Progenitor cell of endocrine pancreas (in vitro differentiated cells): ENCODE results near the gene RHBDD2. TPM values are rescaled to one million over a fixed set of nuclear protein-coding genes. Genes with fewer than 3 reads are reported as not detected.
"Not testable (repeated sequence)": the region's sequence is repeated elsewhere in the genome, so short reads cannot be mapped to it uniquely, and the experiment has no call there.

Experiments used
- DNase-seq: peaks from one replicate; pipeline ENCODE4 v3.0.0; 2021; ENCODE audit warnings: low spot score; ENCODE audit not compliant: unreplicated experiment
- H3K27ac Mint-ChIP-seq: 2 replicates; pipeline ENCODE4 v1.8.0; 2021; ENCODE audit warnings: mild to moderate bottlenecking, moderate library complexity, mixed read lengths
- H3K27me3 Mint-ChIP-seq: 2 replicates; pipeline ENCODE4 v1.8.0; 2021; ENCODE audit warnings: mixed read lengths
- H3K36me3 Mint-ChIP-seq: 2 replicates; pipeline ENCODE4 v1.8.0; 2022; ENCODE audit warnings: mixed read lengths; ENCODE audit not compliant: insufficient read depth
- H3K4me1 Mint-ChIP-seq: 2 replicates; pipeline ENCODE4 v1.8.0; 2021; ENCODE audit warnings: low read depth, mixed read lengths
- H3K4me3 Mint-ChIP-seq: 2 replicates; pipeline ENCODE4 v1.8.0; 2021; ENCODE audit warnings: low read depth, mild to moderate bottlenecking, moderate library complexity, mixed read lengths
- H3K9me3 Mint-ChIP-seq: 2 replicates; pipeline ENCODE4 v1.8.0; 2021; ENCODE audit warnings: low read depth, mixed read lengths
- total RNA-seq: library from RNA; stranded (reverse); gene quantifications from 2 replicates; pipeline ENCODE4 v1.2.1, GENCODE V29; 2021
- TF ChIP-seq, protein P1 (sequence below): fragments of 200-600 bp; sonication (generic); IDR thresholded peaks from one replicate; pipeline ENCODE4 v1.5.0; 2021; ENCODE audit warnings: antibody characterized with exemption, mild to moderate bottlenecking; ENCODE audit not compliant: unreplicated experiment

The RHBDD2 gene
- total RNA-seq, 1 donor from 2014 or later, result 62.9 TPM

DNA sequence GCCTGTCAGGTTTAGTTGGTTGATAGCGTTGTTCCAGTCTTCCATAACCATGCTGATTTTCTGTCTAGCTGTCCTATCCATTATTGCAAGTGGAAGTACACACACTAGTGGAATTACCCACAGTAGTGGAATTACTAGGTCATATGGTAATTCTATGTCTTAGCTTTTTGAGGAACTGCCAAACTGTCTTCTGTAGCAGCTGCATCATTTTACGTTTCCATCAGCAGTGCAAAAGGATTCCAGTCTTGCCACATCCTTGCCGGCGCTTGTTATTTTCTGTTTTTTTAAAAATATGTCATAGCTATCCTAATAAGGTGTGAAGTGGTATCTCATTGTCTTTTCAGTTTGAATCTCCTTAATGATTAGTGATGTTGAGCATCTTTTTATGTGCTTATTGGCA is 17.2 kb upstream of the RHBDD2 start:
- H3K9me3 Mint-ChIP-seq, result no peaks in the 10 kb centered on the region
- H3K4me1 Mint-ChIP-seq, result no peaks in the 10 kb centered on the region
- H3K4me3 Mint-ChIP-seq, result no peak overlapping the region
- no peak for DNase-seq
- no peak overlapping the region for H3K27ac Mint-ChIP-seq
- TF ChIP-seq, protein P1, sequence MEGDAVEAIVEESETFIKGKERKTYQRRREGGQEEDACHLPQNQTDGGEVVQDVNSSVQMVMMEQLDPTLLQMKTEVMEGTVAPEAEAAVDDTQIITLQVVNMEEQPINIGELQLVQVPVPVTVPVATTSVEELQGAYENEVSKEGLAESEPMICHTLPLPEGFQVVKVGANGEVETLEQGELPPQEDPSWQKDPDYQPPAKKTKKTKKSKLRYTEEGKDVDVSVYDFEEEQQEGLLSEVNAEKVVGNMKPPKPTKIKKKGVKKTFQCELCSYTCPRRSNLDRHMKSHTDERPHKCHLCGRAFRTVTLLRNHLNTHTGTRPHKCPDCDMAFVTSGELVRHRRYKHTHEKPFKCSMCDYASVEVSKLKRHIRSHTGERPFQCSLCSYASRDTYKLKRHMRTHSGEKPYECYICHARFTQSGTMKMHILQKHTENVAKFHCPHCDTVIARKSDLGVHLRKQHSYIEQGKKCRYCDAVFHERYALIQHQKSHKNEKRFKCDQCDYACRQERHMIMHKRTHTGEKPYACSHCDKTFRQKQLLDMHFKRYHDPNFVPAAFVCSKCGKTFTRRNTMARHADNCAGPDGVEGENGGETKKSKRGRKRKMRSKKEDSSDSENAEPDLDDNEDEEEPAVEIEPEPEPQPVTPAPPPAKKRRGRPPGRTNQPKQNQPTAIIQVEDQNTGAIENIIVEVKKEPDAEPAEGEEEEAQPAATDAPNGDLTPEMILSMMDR, result no peak
- no peaks in the 10 kb centered on the region for H3K36me3 Mint-ChIP-seq
- H3K27me3 Mint-ChIP-seq, result peaks cover 4% of the 10 kb centered on the region

DNA sequence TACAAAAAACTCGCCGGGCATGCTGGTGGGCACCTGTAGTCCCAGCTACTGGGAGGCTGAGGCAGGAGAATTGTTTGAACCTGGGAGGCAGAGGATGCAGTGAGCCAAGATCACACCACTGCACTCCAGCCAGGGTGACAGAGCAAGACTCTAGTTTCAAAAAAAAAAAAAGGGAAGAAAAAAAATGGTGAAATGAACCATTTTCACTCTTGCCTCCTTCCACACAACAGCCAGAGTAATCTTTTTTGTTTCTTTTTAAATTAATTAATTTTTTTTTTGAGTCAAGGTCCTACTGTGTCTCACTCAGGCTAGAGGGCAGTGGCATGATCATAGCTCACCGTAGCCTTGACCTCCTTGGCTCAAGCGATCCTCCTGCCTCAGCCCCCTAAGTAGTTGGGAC is 14.6 kb upstream of the RHBDD2 start:
- not testable (repeated sequence) for H3K4me3 Mint-ChIP-seq, DNase-seq, H3K27me3 Mint-ChIP-seq, H3K4me1 Mint-ChIP-seq, H3K9me3 Mint-ChIP-seq, H3K27ac Mint-ChIP-seq, H3K36me3 Mint-ChIP-seq

DNA sequence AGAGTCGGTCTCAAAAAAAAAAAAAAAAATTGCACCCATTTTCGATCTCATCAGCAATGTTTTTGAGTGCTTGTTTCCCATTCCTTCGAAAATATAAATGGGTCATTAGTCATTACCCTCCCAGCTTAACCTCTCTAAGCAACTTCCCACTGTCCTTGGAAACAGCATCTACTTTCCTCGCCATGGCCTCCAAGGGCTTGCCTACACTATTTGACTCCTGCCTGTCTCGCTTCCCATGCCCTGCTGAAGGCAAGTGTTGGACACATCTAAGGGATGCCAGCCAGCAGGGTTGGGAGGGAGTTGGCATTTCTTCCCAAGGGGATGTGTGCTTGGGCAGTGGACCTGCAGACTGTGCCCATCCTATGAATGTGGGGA is 12.7 kb upstream of the RHBDD2 start:
- no peaks in the 10 kb centered on the region for H3K9me3 Mint-ChIP-seq

DNA sequence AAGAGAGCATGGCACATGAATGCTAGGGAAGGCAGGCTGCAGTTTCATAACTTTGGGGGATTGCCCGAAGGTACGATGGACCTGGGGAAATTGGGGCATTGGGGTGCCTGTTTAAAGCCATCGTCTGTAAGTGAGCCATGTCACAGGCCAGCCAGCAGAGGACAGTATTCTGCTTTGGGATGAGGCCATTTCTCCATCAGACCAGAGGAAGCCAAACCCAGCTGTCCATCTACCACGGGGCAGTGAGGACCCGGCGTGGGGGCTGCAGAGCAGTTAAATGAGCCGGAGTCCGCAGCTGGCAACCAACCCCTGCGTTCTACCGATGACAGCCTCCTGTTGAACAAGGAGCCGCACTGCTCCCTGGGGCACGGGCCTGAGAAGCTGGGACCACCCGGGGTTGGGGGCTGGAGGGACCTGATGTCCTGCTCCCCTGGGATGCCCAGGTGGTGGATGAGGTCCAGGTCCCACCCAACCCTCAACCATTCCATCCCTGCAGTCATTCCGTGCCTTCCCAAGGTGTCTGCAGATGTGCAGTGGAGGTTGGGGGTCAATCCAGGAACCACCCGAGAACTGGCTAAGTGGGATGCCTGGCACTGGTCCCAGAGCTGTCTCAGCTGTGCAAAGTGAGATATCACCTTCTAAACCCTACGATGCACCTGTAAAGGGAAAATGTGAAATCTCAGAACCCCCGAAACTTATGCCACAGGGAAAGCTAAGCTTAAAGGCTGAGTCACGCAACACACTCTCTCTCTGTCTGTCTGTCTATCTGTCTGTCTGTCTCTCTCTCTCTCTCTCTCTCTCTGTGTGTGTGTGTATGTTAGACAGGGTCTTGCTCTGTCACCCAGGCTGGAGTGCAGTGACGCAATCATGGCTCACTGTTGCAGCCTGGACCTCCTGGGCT is 12.1 kb upstream of the RHBDD2 start:
- no peaks in the 10 kb centered on the region for H3K4me1 Mint-ChIP-seq
- peak; percentile 20 for DNase-seq
- TF ChIP-seq, protein P1, result peak; percentile 73
- H3K36me3 Mint-ChIP-seq, result no peaks in the 10 kb centered on the region
- H3K27ac Mint-ChIP-seq, result peak overlapping the region; percentile 91
- H3K27me3 Mint-ChIP-seq, result peaks cover 4% of the 10 kb centered on the region
- no peaks in the 10 kb centered on the region for H3K9me3 Mint-ChIP-seq
- H3K4me3 Mint-ChIP-seq, result no peak overlapping the region

More for the DNA sequence above, 12.7 kb upstream of the RHBDD2 start:
- Mint-ChIP-seq H3K4me3 (no peak overlapping the region), H3K27ac (no peak overlapping the region), H3K36me3 (no peaks in the 10 kb centered on the region), H3K27me3 (peaks cover 4% of the 10 kb centered on the region), H3K4me1 (no peaks in the 10 kb centered on the region)
- no peak for DNase-seq
- TF ChIP-seq, protein P1, result no peak

DNA sequence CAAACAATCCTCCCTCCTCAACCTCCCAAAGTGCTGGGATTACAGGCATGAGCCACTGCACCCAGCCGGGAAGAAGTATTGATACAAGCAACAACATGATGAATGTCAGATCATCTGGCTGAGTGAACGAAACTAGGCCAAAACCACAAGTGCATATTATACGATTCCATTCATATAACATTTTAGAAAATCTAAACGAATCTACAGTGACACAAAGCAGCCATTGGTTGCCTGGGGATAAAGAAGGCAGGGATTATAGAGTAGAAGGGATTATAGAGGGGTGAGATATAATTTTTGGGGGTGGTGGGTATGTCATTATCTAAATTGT is 11.5 kb upstream of the RHBDD2 start:
- peaks cover 4% of the 10 kb centered on the region for H3K27me3 Mint-ChIP-seq
- peak overlapping the region; percentile 91 for H3K27ac Mint-ChIP-seq
- H3K9me3 Mint-ChIP-seq, result no peaks in the 10 kb centered on the region
- H3K36me3 Mint-ChIP-seq, result no peaks in the 10 kb centered on the region
- H3K4me3 Mint-ChIP-seq, result no peak overlapping the region
- no peak for DNase-seq
- TF ChIP-seq, protein P1, result no peak
- H3K4me1 Mint-ChIP-seq, result no peaks in the 10 kb centered on the region

DNA sequence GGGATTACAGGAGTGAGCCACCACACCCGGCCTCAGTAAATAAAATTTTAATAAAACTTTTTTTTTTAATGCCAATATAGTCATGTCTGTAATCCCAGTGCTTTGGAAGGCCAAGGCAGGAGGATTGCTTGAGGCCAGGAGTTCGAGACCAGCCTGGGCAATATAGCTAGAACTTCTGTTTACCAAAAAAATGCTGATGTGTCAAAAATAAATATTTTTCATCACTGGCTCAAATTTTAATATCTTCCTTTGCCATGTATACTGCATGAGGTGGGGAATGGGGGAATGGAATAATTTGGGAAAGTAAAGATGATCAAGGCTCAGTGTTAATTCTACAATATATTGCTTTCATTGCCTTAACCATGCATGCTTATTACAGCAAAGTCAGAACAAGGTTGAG is 10.7 kb upstream of the RHBDD2 start:
- no peak for DNase-seq
- no peak overlapping the region for H3K27ac Mint-ChIP-seq
- H3K4me1 Mint-ChIP-seq, result no peaks in the 10 kb centered on the region
- TF ChIP-seq, protein P1, result no peak
- H3K27me3 Mint-ChIP-seq, result peaks cover 4% of the 10 kb centered on the region
- no peaks in the 10 kb centered on the region for H3K36me3 Mint-ChIP-seq
- H3K4me3 Mint-ChIP-seq, result no peak overlapping the region
- no peaks in the 10 kb centered on the region for H3K9me3 Mint-ChIP-seq
